K562 (cell line): ENCODE results near the gene B3GALT6. TPM values are rescaled to one million over a fixed set of nuclear protein-coding genes. Genes with fewer than 3 reads are reported as not detected.

ENCODE experiments used
- ATAC-seq: fragments of 200-7000 bp; cut with Tn5 transposase; 3 replicates; pipeline ENCODE4 v1.9.1; 2020; ENCODE audit warnings: moderate library complexity
- BruUV-seq: library from RNA; stranded (reverse); fragments of 400-500 nt; replicated peaks from 2 replicates; lab custom pipeline; 2021; lab: Mats Ljungman, UMichigan
- CTCF ChIA-PET: fragments of 300-600 bp; formaldehyde crosslinking; extraction: SDS; loops from one replicate; lab custom pipeline; 2021; ENCODE audit warnings: low intra/inter-chr PET ratio; lab: Yijun Ruan, JAX
- POLR2A ChIA-PET: fragments of 300-600, 350-650 bp; sonication (Branson Sonifier 250); formaldehyde crosslinking; extraction: SDS; loops from one replicate; lab custom pipeline; 2021; ENCODE audit warnings: antibody characterized with exemption, inconsistent platforms; lab: Yijun Ruan, JAX
- DNase-seq, 4 experiments: peaks; one replicate each; pipeline versions ENCODE4 v3.0.0 to v3.0.0-alpha.2; 2011 to 2018; ENCODE audit warnings: low spot score in 3 of 4, mixed read lengths in 3 of 4; ENCODE audit errors: extremely low read depth in 1 of 4
- FAIRE-seq: peaks from 2 replicates; lab custom pipeline; 2011; peaks lifted over from hg19 to GRCh38; lab: Jason Lieb, UNC
- H2AFZ ChIP-seq: 2 replicates; pipeline ENCODE4 v1.6.0; 2011; ENCODE audit warnings: low read depth, low read length, control low read depth, inconsistent platforms
- H3K27ac ChIP-seq: fragments of 200-600 bp; 3 replicates; pipeline ENCODE4 v1.8.0; 2011; ENCODE audit warnings: low read depth, mild to moderate bottlenecking, control low read depth, inconsistent platforms, low read length, moderate library complexity, mixed read lengths; ENCODE audit errors: extremely low read depth
- H3K27me3 ChIP-seq, 2 experiments: fragments of 300-600 bp in 1 of 2; 2 replicates in 1 of 2; 3 replicates in 1 of 2; pipeline versions ENCODE4 v1.6.0 to v1.8.0; 2011; ENCODE audit warnings: inconsistent platforms in 2 of 2, low read length in 2 of 2, mild to moderate bottlenecking in 1 of 2, mixed read lengths in 1 of 2, moderate library complexity in 1 of 2; ENCODE audit not compliant: control insufficient read depth in 2 of 2, insufficient read depth in 2 of 2
- H3K36me3 ChIP-seq: fragments of 300-600 bp; 3 replicates; pipeline ENCODE4 v1.8.0; 2011; ENCODE audit warnings: mild to moderate bottlenecking, low read length, inconsistent platforms; ENCODE audit not compliant: control insufficient read depth, insufficient read depth
- H3K4me1 ChIP-seq, 2 experiments: fragments of 200-600 bp in 1 of 2; replicated peaks in 1 of 2; 2 replicates in 1 of 2; 3 replicates in 1 of 2; pipeline versions ENCODE4 v1.5.1 to v1.8.0; 2011; ENCODE audit warnings: inconsistent platforms in 2 of 2, low read length in 2 of 2, mild to moderate bottlenecking in 1 of 2, mixed read lengths in 1 of 2, moderate library complexity in 1 of 2; ENCODE audit not compliant: control insufficient read depth in 2 of 2, insufficient read depth in 2 of 2
- H3K4me2 ChIP-seq: 2 replicates; pipeline ENCODE4 v1.6.1; 2011; ENCODE audit warnings: low read length, control low read depth, inconsistent platforms, mixed read lengths; ENCODE audit not compliant: insufficient read depth
- H3K4me3 ChIP-seq: fragments of 200-600 bp; sonication (generic), shearing (Covaris generic); 2 replicates; pipeline ENCODE4 v1.5.1; 2016; ENCODE audit warnings: control low read depth, inconsistent platforms
- H3K79me2 ChIP-seq: fragments of 200-600 bp; 3 replicates; pipeline ENCODE4 v1.8.0; 2011; ENCODE audit warnings: low read length, inconsistent platforms; ENCODE audit not compliant: control insufficient read depth, insufficient read depth
- H3K9ac ChIP-seq, 2 experiments: 2 replicates each; pipeline versions ENCODE4 v1.6.0 to v1.6.1; 2011; ENCODE audit warnings: low read depth in 2 of 2, low read length in 2 of 2, control low read depth in 1 of 2, inconsistent platforms in 1 of 2, mild to moderate bottlenecking in 1 of 2, mixed read lengths in 1 of 2; ENCODE audit not compliant: insufficient read depth in 1 of 2
- H3K9me1 ChIP-seq: one replicate; pipeline ENCODE4 v1.6.0; 2011; ENCODE audit warnings: inconsistent platforms, mild to moderate bottlenecking, low read length, moderate library complexity; ENCODE audit not compliant: control insufficient read depth, insufficient read depth
- H3K9me3 ChIP-seq: replicated peaks from 2 replicates; pipeline ENCODE4 v1.5.1; 2011; ENCODE audit warnings: low read depth, low read length, inconsistent platforms; ENCODE audit not compliant: control insufficient read depth, insufficient read depth
- H4K20me1 ChIP-seq: replicated peaks from 2 replicates; pipeline ENCODE4 v1.6.1; 2011; ENCODE audit warnings: low read length, inconsistent platforms, mixed read lengths; ENCODE audit not compliant: control insufficient read depth, insufficient read depth
- CEBPB ChIP-seq: fragments of 450-650 bp; IDR thresholded peaks from 2 replicates; pipeline ENCODE4 v1.6.1; 2016; ENCODE audit warnings: missing genetic modification characterization, missing compliant biosample characterization
- EHMT2 ChIP-seq: fragments of 450-650 bp; IDR thresholded peaks from 2 replicates; pipeline ENCODE4 v1.6.1; 2018; ENCODE audit warnings: antibody characterized with exemption
- ELK1 ChIP-seq: sonication (generic); formaldehyde crosslinking; IDR thresholded peaks from 2 replicates; pipeline ENCODE4 v1.8.1; 2022; ENCODE audit warnings: missing genetic modification reagents
- ESRRA ChIP-seq: fragments of 450-650 bp; IDR thresholded peaks from 2 replicates; pipeline ENCODE4 v1.6.1; 2014; ENCODE audit warnings: low read depth, mild to moderate bottlenecking, moderate library complexity, borderline replicate concordance
- HDAC1 ChIP-seq, 2 experiments: fragments of 450-650 bp; IDR thresholded peaks; 2 replicates each; pipeline ENCODE4 v1.6.1; 2016 to 2017; ENCODE audit warnings: inconsistent platforms in 1 of 2, mild to moderate bottlenecking in 1 of 2, moderate library complexity in 1 of 2
- PREB ChIP-seq: sonication (generic); formaldehyde crosslinking; IDR thresholded peaks from 2 replicates; pipeline ENCODE4 v1.8.1; 2023; ENCODE audit warnings: mild to moderate bottlenecking, missing genetic modification reagents
- TAF7 ChIP-seq: fragments of 450-650 bp; IDR thresholded peaks from 2 replicates; pipeline ENCODE4 v1.6.1; 2016; ENCODE audit warnings: missing genetic modification characterization, missing compliant biosample characterization
- WGBS: fragments of 100-300 bp; shearing (Covaris generic); methylation state at CpG from one replicate; pipeline ENCODE4 v1.1.6; 2016; ENCODE audit warnings: low coverage, mixed read lengths; ENCODE audit not compliant: insufficient coverage; ENCODE audit errors: missing lambda C conversion rate; 5-methylcytosine and 5-hydroxymethylcytosine counted together
- in situ Hi-C: fragments of 300-500 bp; cut with MboI; formaldehyde crosslinking; loops from 4 replicates; pipeline ENCODE4 v1.15.0; 2018; ENCODE audit warnings: inconsistent platforms, mixed read lengths
- intact Hi-C: fragments of 100-400 bp; cut with micrococcal nuclease; formaldehyde crosslinking; loops from 2 replicates; pipeline ENCODE4 v1.14.2; 2022
- polyA plus RNA-seq, 8 experiments: library from polyadenylated mRNA; depleted of rRNA in 4 of 8; stranded (reverse) in 5 of 8; unstranded in 3 of 8; fragments of >200 nt; fragmentation: Nextera tagmentation in 2 of 8; fragmentation: Illumina TruSeq in 1 of 8; extraction: Ambion mirVana in 2 of 8; extraction: Trizol in 1 of 8; gene quantifications; 2 replicates each; pipeline versions ENCODE4 v1.2.1 to v1.2.3, GENCODE V29; 2011 to 2014; ENCODE audit warnings: inconsistent platforms in 1 of 8, missing spikeins in 1 of 8
- total RNA-seq, 7 experiments: library from RNA; depleted of rRNA in 6 of 7; stranded (reverse); fragments of >200 nt in 6 of 7; fragmentation: Illumina TruSeq in 2 of 7; extraction: Trizol in 2 of 7; gene quantifications; 2 replicates each; pipeline versions ENCODE4 v1.2.1 to v1.2.3, GENCODE V29; 2011 to 2021; ENCODE audit warnings: low replicate concordance in 1 of 7
- TF ChIP-seq, protein P1 (sequence below): sonication (generic); IDR thresholded peaks from 2 replicates; pipeline ENCODE4 v1.6.1; 2016
- TF ChIP-seq, protein P2 (sequence below): sonication (generic); formaldehyde crosslinking; IDR thresholded peaks from 2 replicates; pipeline ENCODE4 v1.8.1; 2022; ENCODE audit warnings: missing genetic modification reagents

The B3GALT6 gene
- total and polyA plus RNA-seq, 9 of the 15 experiments (the other 6 are each of a cell fraction or from before 2014, with no cell fraction given), result 0.68 to 29.8 (median 9.9) TPM

DNA sequence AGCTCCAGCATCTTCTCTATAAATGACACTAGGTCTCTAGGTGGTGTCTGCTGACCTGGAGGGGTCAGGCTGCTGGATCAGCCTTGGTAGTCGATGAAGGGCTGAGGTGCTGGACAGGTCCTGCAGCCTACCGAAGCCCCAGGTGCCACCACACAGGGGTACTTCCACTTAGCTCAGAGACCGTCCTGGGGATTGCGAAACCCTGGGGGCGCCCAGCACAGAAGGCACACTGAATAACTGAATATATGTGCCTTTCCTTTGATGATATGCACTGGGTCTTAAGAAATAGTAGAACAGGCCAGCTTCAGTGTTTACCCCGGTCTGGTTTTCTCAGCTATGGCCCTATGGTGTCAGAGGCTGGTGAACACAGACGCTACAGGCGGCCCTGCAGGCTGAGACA lies 30.7 kb downstream of the B3GALT6 start:
- in situ Hi-C loops, result no loop called here

DNA sequence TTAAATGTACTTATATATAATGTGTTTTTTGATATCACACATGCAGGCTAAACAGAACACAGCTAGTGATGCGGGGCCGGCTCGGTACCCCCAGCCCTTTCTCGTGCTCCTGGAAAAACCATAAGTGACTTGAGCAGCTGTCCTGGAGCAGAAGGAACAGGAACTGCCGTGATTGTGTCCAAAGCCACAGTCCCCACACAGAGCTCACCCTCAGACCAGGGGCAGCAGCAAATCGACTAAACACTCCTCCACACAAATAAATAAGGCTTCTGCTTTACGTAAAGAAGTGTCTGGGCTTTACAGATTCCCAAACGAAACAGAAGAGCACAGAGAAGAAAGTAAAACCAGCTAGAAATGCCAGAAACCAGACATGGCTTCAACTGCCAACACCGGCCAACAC lies 32.0 kb downstream of the B3GALT6 start:
- peaks cover 92% of the 10 kb centered on the region for H3K36me3 ChIP-seq
- H4K20me1 ChIP-seq, result peaks cover 8% of the 10 kb centered on the region; the same call in 1 of the 2 replicates
- no peak overlapping the region for H3K27ac ChIP-seq
- H3K4me1 ChIP-seq, result peaks cover 0 to 24% of the 10 kb centered on the region in 2 experiments; a peak in 1 of 5 replicates
- no peak overlapping the region; a peak in 1 of 4 replicates for H3K9ac ChIP-seq
- BruUV-seq, result no TSS peak
- CTCF ChIA-PET, result no interaction called here
- peaks cover 10% of the 10 kb centered on the region for H3K9me1 ChIP-seq
- in situ Hi-C loops, result no loop called here
- TF ChIP-seq, protein P1, sequence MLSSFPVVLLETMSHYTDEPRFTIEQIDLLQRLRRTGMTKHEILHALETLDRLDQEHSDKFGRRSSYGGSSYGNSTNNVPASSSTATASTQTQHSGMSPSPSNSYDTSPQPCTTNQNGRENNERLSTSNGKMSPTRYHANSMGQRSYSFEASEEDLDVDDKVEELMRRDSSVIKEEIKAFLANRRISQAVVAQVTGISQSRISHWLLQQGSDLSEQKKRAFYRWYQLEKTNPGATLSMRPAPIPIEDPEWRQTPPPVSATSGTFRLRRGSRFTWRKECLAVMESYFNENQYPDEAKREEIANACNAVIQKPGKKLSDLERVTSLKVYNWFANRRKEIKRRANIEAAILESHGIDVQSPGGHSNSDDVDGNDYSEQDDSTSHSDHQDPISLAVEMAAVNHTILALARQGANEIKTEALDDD, result no peak
- no peak for TF ChIP-seq ELK1 (CRISPR knock-in tag)
- no peak for TF ChIP-seq ESRRA
- no peak for TF ChIP-seq EHMT2
- TF ChIP-seq TAF7 (tag), result no peak
- TF ChIP-seq, protein P2, sequence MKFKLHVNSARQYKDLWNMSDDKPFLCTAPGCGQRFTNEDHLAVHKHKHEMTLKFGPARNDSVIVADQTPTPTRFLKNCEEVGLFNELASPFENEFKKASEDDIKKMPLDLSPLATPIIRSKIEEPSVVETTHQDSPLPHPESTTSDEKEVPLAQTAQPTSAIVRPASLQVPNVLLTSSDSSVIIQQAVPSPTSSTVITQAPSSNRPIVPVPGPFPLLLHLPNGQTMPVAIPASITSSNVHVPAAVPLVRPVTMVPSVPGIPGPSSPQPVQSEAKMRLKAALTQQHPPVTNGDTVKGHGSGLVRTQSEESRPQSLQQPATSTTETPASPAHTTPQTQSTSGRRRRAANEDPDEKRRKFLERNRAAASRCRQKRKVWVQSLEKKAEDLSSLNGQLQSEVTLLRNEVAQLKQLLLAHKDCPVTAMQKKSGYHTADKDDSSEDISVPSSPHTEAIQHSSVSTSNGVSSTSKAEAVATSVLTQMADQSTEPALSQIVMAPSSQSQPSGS, result no peak
- no peak for TF ChIP-seq PREB (CRISPR knock-in tag)
- TF ChIP-seq, all 486 proteins: peak for 0
- no peak overlapping the region for H2AFZ ChIP-seq
- H3K4me2 ChIP-seq, result no peak overlapping the region
- DNase-seq, result no peak
- H3K27me3 ChIP-seq, result no peaks in the 10 kb centered on the region; a peak in 1 of 5 replicates
- POLR2A ChIA-PET, result interaction anchor here (0.6 to 1.0 kb wide), 5 partner anchors 9 to 279 kb away, joined by 3 read pairs; no protein-coding TSS in a partner anchor
- no peaks in the 10 kb centered on the region for H3K9me3 ChIP-seq
- intact Hi-C loops, result no loop called here
- 92% methylated on average over 9 of the region's 9 CpGs for WGBS
- peaks cover 41% of the 10 kb centered on the region for H3K79me2 ChIP-seq
- ATAC-seq, result no peak
- no peak overlapping the region for H3K4me3 ChIP-seq
- no peak for FAIRE-seq

More for the DNA sequence above, 30.7 kb downstream of the B3GALT6 start:
- H3K36me3 ChIP-seq, result peaks cover 91% of the 10 kb centered on the region
- ChIA-PET POLR2A (no interaction called here), CTCF (no interaction called here)
- peaks cover 10% of the 10 kb centered on the region for H3K9me1 ChIP-seq
- TF ChIP-seq HDAC1 (IDR thresholded peaks at IDR 0.05) (no peak), CEBPB (tag) (peak; percentile 79)
- no peak overlapping the region for H3K4me3 ChIP-seq
- H3K27me3 ChIP-seq, result no peaks in the 10 kb centered on the region; a peak in 1 of 5 replicates
- H3K9me3 ChIP-seq, result no peaks in the 10 kb centered on the region
- peaks cover 31% of the 10 kb centered on the region for H3K79me2 ChIP-seq
- no peak overlapping the region for H2AFZ ChIP-seq
- H3K4me1 ChIP-seq, result peaks cover 0 to 23% of the 10 kb centered on the region in 2 experiments; a peak in 2 of 5 replicates
- no peak for DNase-seq
- no peak overlapping the region for H3K4me2 ChIP-seq
- ATAC-seq, result no peak
- no TSS peak for BruUV-seq
- 0 out of 4 replicates have a peak overlapping the region, but pooled peaks of 1 of the 2 experiments have one; percentile 14 for H3K9ac ChIP-seq
- H4K20me1 ChIP-seq, result peaks cover 8% of the 10 kb centered on the region; the same call in 1 of the 2 replicates
- H3K27ac ChIP-seq, result no peak overlapping the region
- FAIRE-seq, result no peak
- intact Hi-C loops, result no loop called here
- WGBS, result 94% methylated on average over 8 of the region's 8 CpGs
